ENCODE data around the gene POLDIP3. TPM values are rescaled to one million over a fixed set of nuclear protein-coding genes. Genes with fewer than 3 reads are reported as not detected.
"Not testable (repeated sequence)": the region's sequence is repeated elsewhere in the genome, so short reads cannot be mapped to it uniquely, and the experiment has no call there.

Gene POLDIP3
- total RNA-seq, 1 donor from 2014 or later: 22.4 TPM

GRCh38 chr22:42610186-42610585, 4.5 kb downstream of the POLDIP3 start:
- peaks cover 43 to 57% (median 55%) of the 10 kb centered on the region in 3 donors for H3K4me1 ChIP-seq (ENCODE audit: control insufficient read depth in 3 of 3, insufficient read depth in 3 of 3, low read length in 3 of 3)
- H3K27ac ChIP-seq (ENCODE audit: low read depth, low read length): no peak overlapping the region
- H3K9ac ChIP-seq (ENCODE audit: low read depth in 1 of 3, low read length in 3 of 3): peak overlapping the region in 1 of 3 donors; percentile 23
- H3K9me3 ChIP-seq (ENCODE audit: control insufficient read depth in 3 of 3, low read length in 3 of 3): no peaks in the 10 kb centered on the region
- H3K4me3 ChIP-seq (ENCODE audit: low read length in 3 of 3): no peak overlapping the region
- H3K27me3 ChIP-seq (ENCODE audit: control insufficient read depth in 3 of 3, insufficient read depth in 3 of 3, low read length in 3 of 3): no peaks in the 10 kb centered on the region
- H3K36me3 ChIP-seq (ENCODE audit: control insufficient read depth in 3 of 3, insufficient read depth in 3 of 3, low read length in 3 of 3): peaks cover 3 to 8% (median 7%) of the 10 kb centered on the region in 3 donors

- Histone ChIP-seq H3K4me3 (ENCODE audit: low read length in 3 of 3) (no peak overlapping the region), H3K27ac (ENCODE audit: low read depth, low read length) (peak overlapping the region; percentile 38), H3K36me3 (ENCODE audit: control insufficient read depth in 3 of 3, insufficient read depth in 3 of 3, low read length in 3 of 3) (peaks cover 3 to 8% (median 7%) of the 10 kb centered on the region in 3 donors), H3K27me3 (ENCODE audit: control insufficient read depth in 3 of 3, insufficient read depth in 3 of 3, low read length in 3 of 3) (no peaks in the 10 kb centered on the region), H3K4me1 (ENCODE audit: control insufficient read depth in 3 of 3, insufficient read depth in 3 of 3, low read length in 3 of 3) (peaks cover 47 to 59% (median 56%) of the 10 kb centered on the region in 3 donors), H3K9me3 (ENCODE audit: control insufficient read depth in 3 of 3, low read length in 3 of 3) (no peaks in the 10 kb centered on the region), H3K9ac (ENCODE audit: low read depth in 1 of 3, low read length in 3 of 3) (peak overlapping the region in 2 of 3 donors; percentile 52 to 54)
Measured at GRCh38 chr22:42608823-42609361, 5.8 kb downstream of the POLDIP3 start.

- H3K27ac ChIP-seq (ENCODE audit: low read depth, low read length): no peak overlapping the region
- H3K36me3 ChIP-seq (ENCODE audit: control insufficient read depth in 3 of 3, insufficient read depth in 3 of 3, low read length in 3 of 3): peaks cover 3 to 10% (median 7%) of the 10 kb centered on the region in 3 donors
- H3K27me3 ChIP-seq (ENCODE audit: control insufficient read depth in 3 of 3, insufficient read depth in 3 of 3, low read length in 3 of 3): no peaks in the 10 kb centered on the region
- H3K9me3 ChIP-seq (ENCODE audit: control insufficient read depth in 3 of 3, low read length in 3 of 3): no peaks in the 10 kb centered on the region
- H3K9ac ChIP-seq (ENCODE audit: low read depth in 1 of 3, low read length in 3 of 3): peak overlapping the region in 2 of 3 donors; percentile 3 to 54
- H3K4me3 ChIP-seq (ENCODE audit: low read length in 3 of 3): no peak overlapping the region
- H3K4me1 ChIP-seq (ENCODE audit: control insufficient read depth in 3 of 3, insufficient read depth in 3 of 3, low read length in 3 of 3): peaks cover 42 to 54% (median 51%) of the 10 kb centered on the region in 3 donors
Measured at GRCh38 chr22:42608136-42608822, 6.4 kb downstream of the POLDIP3 start.

- not testable (repeated sequence) for H3K9ac ChIP-seq (ENCODE audit: low read depth in 1 of 3, low read length in 3 of 3); H3K9me3 ChIP-seq (ENCODE audit: control insufficient read depth in 3 of 3, low read length in 3 of 3); H3K27ac ChIP-seq (ENCODE audit: low read depth, low read length); H3K27me3 ChIP-seq (ENCODE audit: control insufficient read depth in 3 of 3, insufficient read depth in 3 of 3, low read length in 3 of 3); H3K4me3 ChIP-seq (ENCODE audit: low read length in 3 of 3)
- Histone ChIP-seq H3K4me1 (ENCODE audit: control insufficient read depth in 3 of 3, insufficient read depth in 3 of 3, low read length in 3 of 3) (peaks cover 35 to 48% (median 45%) of the 10 kb centered on the region in 3 donors), H3K36me3 (ENCODE audit: control insufficient read depth in 3 of 3, insufficient read depth in 3 of 3, low read length in 3 of 3) (peaks cover 6 to 16% (median 11%) of the 10 kb centered on the region in 3 donors)
Measured at GRCh38 chr22:42607641-42608040, 7.0 kb downstream of the POLDIP3 start.

- Histone ChIP-seq H3K9me3 (ENCODE audit: control insufficient read depth in 3 of 3, low read length in 3 of 3) (no peaks in the 10 kb centered on the region), H3K4me1 (ENCODE audit: control insufficient read depth in 3 of 3, insufficient read depth in 3 of 3, low read length in 3 of 3) (peaks cover 18 to 34% (median 21%) of the 10 kb centered on the region in 3 donors), H3K9ac (ENCODE audit: low read depth in 1 of 3, low read length in 3 of 3) (no peak overlapping the region), H3K36me3 (ENCODE audit: control insufficient read depth in 3 of 3, insufficient read depth in 3 of 3, low read length in 3 of 3) (peaks cover 23 to 43% (median 28%) of the 10 kb centered on the region in 3 donors), H3K27me3 (ENCODE audit: control insufficient read depth in 3 of 3, insufficient read depth in 3 of 3, low read length in 3 of 3) (no peaks in the 10 kb centered on the region), H3K27ac (ENCODE audit: low read depth, low read length) (no peak overlapping the region), H3K4me3 (ENCODE audit: low read length in 3 of 3) (no peak overlapping the region)
Measured at GRCh38 chr22:42604403-42604802, 10.3 kb downstream of the POLDIP3 start.

GRCh38 chr22:42603427-42603826, 11.3 kb downstream of the POLDIP3 start:
- Histone ChIP-seq H3K27me3 (ENCODE audit: control insufficient read depth in 3 of 3, insufficient read depth in 3 of 3, low read length in 3 of 3) (no peaks in the 10 kb centered on the region), H3K27ac (ENCODE audit: low read depth, low read length) (no peak overlapping the region), H3K9ac (ENCODE audit: low read depth in 1 of 3, low read length in 3 of 3) (no peak overlapping the region), H3K4me3 (ENCODE audit: low read length in 3 of 3) (no peak overlapping the region), H3K4me1 (ENCODE audit: control insufficient read depth in 3 of 3, insufficient read depth in 3 of 3, low read length in 3 of 3) (peaks cover 9 to 24% (median 11%) of the 10 kb centered on the region in 3 donors), H3K36me3 (ENCODE audit: control insufficient read depth in 3 of 3, insufficient read depth in 3 of 3, low read length in 3 of 3) (peaks cover 29 to 49% (median 38%) of the 10 kb centered on the region in 3 donors), H3K9me3 (ENCODE audit: control insufficient read depth in 3 of 3, low read length in 3 of 3) (no peaks in the 10 kb centered on the region)

- no peak overlapping the region for H3K9ac ChIP-seq (ENCODE audit: low read depth in 1 of 3, low read length in 3 of 3)
- H3K9me3 ChIP-seq (ENCODE audit: control insufficient read depth in 3 of 3, low read length in 3 of 3): no peaks in the 10 kb centered on the region
- peaks cover 8 to 24% (median 10%) of the 10 kb centered on the region in 3 donors for H3K4me1 ChIP-seq (ENCODE audit: control insufficient read depth in 3 of 3, insufficient read depth in 3 of 3, low read length in 3 of 3)
- H3K36me3 ChIP-seq (ENCODE audit: control insufficient read depth in 3 of 3, insufficient read depth in 3 of 3, low read length in 3 of 3): peaks cover 29 to 51% (median 39%) of the 10 kb centered on the region in 3 donors
- H3K4me3 ChIP-seq (ENCODE audit: low read length in 3 of 3): no peak overlapping the region
- H3K27ac ChIP-seq (ENCODE audit: low read depth, low read length): peak overlapping the region; percentile 11
- no peaks in the 10 kb centered on the region for H3K27me3 ChIP-seq (ENCODE audit: control insufficient read depth in 3 of 3, insufficient read depth in 3 of 3, low read length in 3 of 3)
Measured at GRCh38 chr22:42602470-42602869, 12.2 kb downstream of the POLDIP3 start.

- no peaks in the 10 kb centered on the region for H3K9me3 ChIP-seq (ENCODE audit: control insufficient read depth in 3 of 3, low read length in 3 of 3)
- no peak overlapping the region for H3K9ac ChIP-seq (ENCODE audit: low read depth in 1 of 3, low read length in 3 of 3)
- peak overlapping the region; percentile 11 for H3K27ac ChIP-seq (ENCODE audit: low read depth, low read length)
- peaks cover 8 to 24% (median 10%) of the 10 kb centered on the region in 3 donors for H3K4me1 ChIP-seq (ENCODE audit: control insufficient read depth in 3 of 3, insufficient read depth in 3 of 3, low read length in 3 of 3)
- peaks cover 34 to 56% (median 44%) of the 10 kb centered on the region in 3 donors for H3K36me3 ChIP-seq (ENCODE audit: control insufficient read depth in 3 of 3, insufficient read depth in 3 of 3, low read length in 3 of 3)
- no peaks in the 10 kb centered on the region for H3K27me3 ChIP-seq (ENCODE audit: control insufficient read depth in 3 of 3, insufficient read depth in 3 of 3, low read length in 3 of 3)
- H3K4me3 ChIP-seq (ENCODE audit: low read length in 3 of 3): no peak overlapping the region
Measured at GRCh38 chr22:42601879-42602465, 12.7 kb downstream of the POLDIP3 start.

GRCh38 chr22:42596863-42597530, 17.7 kb downstream of the POLDIP3 start:
- H3K36me3 ChIP-seq (ENCODE audit: control insufficient read depth in 3 of 3, insufficient read depth in 3 of 3, low read length in 3 of 3): peaks cover 57 to 80% (median 73%) of the 10 kb centered on the region in 3 donors
- H3K27ac ChIP-seq (ENCODE audit: low read depth, low read length): no peak overlapping the region
- H3K9me3 ChIP-seq (ENCODE audit: control insufficient read depth in 3 of 3, low read length in 3 of 3): no peaks in the 10 kb centered on the region
- peaks cover 2 to 7% (median 5%) of the 10 kb centered on the region in 3 donors for H3K4me1 ChIP-seq (ENCODE audit: control insufficient read depth in 3 of 3, insufficient read depth in 3 of 3, low read length in 3 of 3)
- H3K9ac ChIP-seq (ENCODE audit: low read depth in 1 of 3, low read length in 3 of 3): peak overlapping the region in 1 of 3 donors; percentile 3
- H3K27me3 ChIP-seq (ENCODE audit: control insufficient read depth in 3 of 3, insufficient read depth in 3 of 3, low read length in 3 of 3): no peaks in the 10 kb centered on the region
- H3K4me3 ChIP-seq (ENCODE audit: low read length in 3 of 3): no peak overlapping the region
